ENCODE data around the gene SEZ6.

DNA sequence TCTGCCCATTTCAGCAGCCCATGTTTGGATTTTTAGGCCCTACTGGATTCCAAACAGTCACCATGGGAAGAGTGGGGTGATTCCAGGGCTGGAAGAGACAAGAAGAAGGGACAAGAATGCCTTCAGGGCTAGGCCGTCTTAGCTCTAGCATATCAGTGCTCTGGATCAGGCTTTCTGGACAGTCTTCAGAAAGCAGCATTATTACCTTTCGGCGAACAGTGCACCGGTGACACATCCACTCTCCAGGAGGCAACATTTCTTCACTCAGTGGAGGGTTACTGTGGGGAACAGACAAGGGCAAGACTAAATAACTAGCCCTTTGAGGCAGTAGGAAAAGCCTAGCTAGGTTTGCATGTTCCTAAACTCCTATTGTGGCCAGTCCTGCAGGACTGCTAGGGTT is 79.0 kb downstream of the SEZ6 start:
- TF ChIP-seq, protein P1, sequence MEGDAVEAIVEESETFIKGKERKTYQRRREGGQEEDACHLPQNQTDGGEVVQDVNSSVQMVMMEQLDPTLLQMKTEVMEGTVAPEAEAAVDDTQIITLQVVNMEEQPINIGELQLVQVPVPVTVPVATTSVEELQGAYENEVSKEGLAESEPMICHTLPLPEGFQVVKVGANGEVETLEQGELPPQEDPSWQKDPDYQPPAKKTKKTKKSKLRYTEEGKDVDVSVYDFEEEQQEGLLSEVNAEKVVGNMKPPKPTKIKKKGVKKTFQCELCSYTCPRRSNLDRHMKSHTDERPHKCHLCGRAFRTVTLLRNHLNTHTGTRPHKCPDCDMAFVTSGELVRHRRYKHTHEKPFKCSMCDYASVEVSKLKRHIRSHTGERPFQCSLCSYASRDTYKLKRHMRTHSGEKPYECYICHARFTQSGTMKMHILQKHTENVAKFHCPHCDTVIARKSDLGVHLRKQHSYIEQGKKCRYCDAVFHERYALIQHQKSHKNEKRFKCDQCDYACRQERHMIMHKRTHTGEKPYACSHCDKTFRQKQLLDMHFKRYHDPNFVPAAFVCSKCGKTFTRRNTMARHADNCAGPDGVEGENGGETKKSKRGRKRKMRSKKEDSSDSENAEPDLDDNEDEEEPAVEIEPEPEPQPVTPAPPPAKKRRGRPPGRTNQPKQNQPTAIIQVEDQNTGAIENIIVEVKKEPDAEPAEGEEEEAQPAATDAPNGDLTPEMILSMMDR (IDR thresholded peaks at IDR 0.05), result no peak
- no peak for TF ChIP-seq POLR2A (IDR thresholded peaks at IDR 0.05)
